Left lobe of liver (tissue), 1 donor: ENCODE measurements around the gene ZNF32. TPM values are rescaled to one million over a fixed set of nuclear protein-coding genes. Genes with fewer than 3 reads are reported as not detected.

Source experiments
- total RNA-seq: library from RNA; stranded (reverse); gene quantifications from one replicate; pipeline ENCODE4 v1.2.1, GENCODE V29; 2021
- donor health status: DM: no; HTN: yes; CAD: no.

The ZNF32 gene
- total RNA-seq, 1 donor from 2014 or later = 14.6 TPM

Other genes with a start within 250 kb of the ZNF32 start
- gene HNRNPF, start 239.7 kb downstream of the ZNF32 start, total RNA-seq = 118 TPM
- 1.8 TPM for gene ZNF487, start 211.8 kb downstream of the ZNF32 start, total RNA-seq
- 0.40 TPM for gene ZNF239, start 74.3 kb downstream of the ZNF32 start, total RNA-seq
- gene ZNF485, start 42.4 kb downstream of the ZNF32 start, total RNA-seq = 2.7 TPM